K562 (cell line): ENCODE data around the gene PRCD. TPM values are rescaled to one million over a fixed set of nuclear protein-coding genes. Genes with fewer than 3 reads are reported as not detected.

Source experiments
- CREM ChIP-seq: IDR thresholded peaks from 2 replicates; pipeline ENCODE4 v1.6.1; 2014; ENCODE audit warnings: antibody characterized with exemption, low read depth
- GTF2B ChIP-seq: IDR thresholded peaks from 2 replicates; pipeline ENCODE4 v1.6.1; 2011; ENCODE audit not compliant: insufficient read length; ENCODE audit errors: extremely low read depth
- LCOR ChIP-seq: sonication (generic); formaldehyde crosslinking; IDR thresholded peaks from 2 replicates; pipeline ENCODE4 v1.8.0; 2022; ENCODE audit warnings: mild to moderate bottlenecking, missing genetic modification reagents
- NFATC3 ChIP-seq: fragments of 450-650 bp; IDR thresholded peaks from 2 replicates; pipeline ENCODE4 v1.6.1; 2017; ENCODE audit warnings: mild to moderate bottlenecking
- NR4A1 ChIP-seq, 2 experiments: fragments of 250-450 bp in 1 of 2; fragments of 450-650 bp in 1 of 2; sonication (Bioruptor Pico) in 1 of 2; IDR thresholded peaks; 2 replicates each; pipeline versions ENCODE4 v1.4.0 to v1.6.1; 2016 to 2020; ENCODE audit warnings: mild to moderate bottlenecking in 2 of 2, missing compliant biosample characterization in 1 of 2, missing genetic modification characterization in 1 of 2, moderate library complexity in 1 of 2
- POLR3A ChIP-seq: IDR thresholded peaks from 2 replicates; pipeline ENCODE4 v1.6.1; 2011; ENCODE audit warnings: borderline replicate concordance, mild to moderate bottlenecking, moderate library complexity; ENCODE audit not compliant: insufficient read length, insufficient read depth; ENCODE audit errors: extremely low read depth
- RERE ChIP-seq: sonication (generic); formaldehyde crosslinking; IDR thresholded peaks from 2 replicates; pipeline ENCODE4 v1.8.0; 2023; ENCODE audit warnings: missing genetic modification reagents, mild to moderate bottlenecking, borderline replicate concordance
- SRF ChIP-seq, 2 experiments: fragments of 250-450, 450-650 bp in 1 of 2; sonication (Bioruptor Pico) in 1 of 2; sonication (generic) in 1 of 2; formaldehyde crosslinking; IDR thresholded peaks; 2 replicates each; pipeline versions ENCODE4 v1.5.0 to v1.5.1; 2020 to 2022; ENCODE audit warnings: mild to moderate bottlenecking in 1 of 2, missing genetic modification reagents in 1 of 2
- TCF7 ChIP-seq: sonication (generic); IDR thresholded peaks from 2 replicates; pipeline ENCODE4 v1.6.1; 2016; ENCODE audit warnings: antibody characterized with exemption, borderline replicate concordance
- ZNF224 ChIP-seq: sonication (generic); formaldehyde crosslinking; IDR thresholded peaks from 2 replicates; pipeline ENCODE4 v1.8.0; 2022; ENCODE audit warnings: mild to moderate bottlenecking, missing genetic modification reagents
- ZNF311 ChIP-seq: fragments of 250-450 bp; sonication (Bioruptor Pico); IDR thresholded peaks from 2 replicates; pipeline ENCODE4 v1.4.0; 2020; ENCODE audit warnings: mild to moderate bottlenecking, moderate library complexity
- polyA plus RNA-seq, 8 experiments: library from polyadenylated mRNA; depleted of rRNA in 4 of 8; stranded (reverse) in 5 of 8; unstranded in 3 of 8; fragments of >200 nt; fragmentation: Nextera tagmentation in 2 of 8; fragmentation: Illumina TruSeq in 1 of 8; extraction: Ambion mirVana in 2 of 8; extraction: Trizol in 1 of 8; gene quantifications; 2 replicates each; pipeline versions ENCODE4 v1.2.1 to v1.2.3, GENCODE V29; 2011 to 2014; ENCODE audit warnings: inconsistent platforms in 1 of 8, missing spikeins in 1 of 8
- total RNA-seq, 7 experiments: library from RNA; depleted of rRNA in 6 of 7; stranded (reverse); fragments of >200 nt in 6 of 7; fragmentation: Illumina TruSeq in 2 of 7; extraction: Trizol in 2 of 7; gene quantifications; 2 replicates each; pipeline versions ENCODE4 v1.2.1 to v1.2.3, GENCODE V29; 2011 to 2021; ENCODE audit warnings: low replicate concordance in 1 of 7

The PRCD gene
- total and polyA plus RNA-seq, 9 of the 15 experiments (the other 6 are each of a cell fraction or from before 2014, with no cell fraction given): 0.20 to 0.25 (median 0.21) TPM; not detected in 6

- TF ChIP-seq NR4A1 (CRISPR knock-in tag; IDR thresholded peaks at IDR 0.05) (no peak), NR4A1 (tag; IDR thresholded peaks at IDR 0.05) (no peak), POLR3A (no peak), NFATC3 (no peak), SRF (CRISPR knock-in tag; IDR thresholded peaks at IDR 0.05) (no peak), ZNF311 (CRISPR knock-in tag) (no peak), LCOR (CRISPR knock-in tag) (no peak), ZNF224 (CRISPR knock-in tag) (no peak), TCF7 (no peak), CREM (no peak), RERE (CRISPR knock-in tag) (no peak), GTF2B (no peak)
These were observed 3.1 kb upstream of the PRCD start (continued) for GRCh38 chr17:76536511-76537287.
